ENCODE results near the gene GRIN2A.

GRIN2A gene

GRCh38 chr16:9846362-9847099 lies 335.7 kb downstream of the GRIN2A start:
- DNase-seq: no peak

- DNase-seq: no peak
Observed at GRCh38 chr16:9845661-9846361, 336.4 kb downstream of the GRIN2A start.

GRCh38 chr16:9844361-9844760 lies 337.9 kb downstream of the GRIN2A start:
- no peak for DNase-seq

- DNase-seq: no peak
Observed at GRCh38 chr16:9843424-9844018, 338.7 kb downstream of the GRIN2A start.

- no peak for DNase-seq
Observed at GRCh38 chr16:9840761-9841665, 341.2 kb downstream of the GRIN2A start.

GRCh38 chr16:9837481-9837880 lies 344.7 kb downstream of the GRIN2A start:
- DNase-seq: no peak

GRCh38 chr16:9836118-9836736 lies 346.0 kb downstream of the GRIN2A start:
- DNase-seq: peak; percentile 85

GRCh38 chr16:9827062-9827752 lies 355.0 kb downstream of the GRIN2A start:
- DNase-seq: no peak

GRCh38 chr16:9826656-9827055 lies 355.6 kb downstream of the GRIN2A start:
- DNase-seq: no peak

GRCh38 chr16:9824200-9825068 lies 357.8 kb downstream of the GRIN2A start:
- DNase-seq: no peak

- DNase-seq: no peak
Observed at GRCh38 chr16:9823510-9823909, 358.7 kb downstream of the GRIN2A start.

GRCh38 chr16:9821970-9822369 lies 360.3 kb downstream of the GRIN2A start:
- DNase-seq: no peak

- no peak for DNase-seq
Observed at GRCh38 chr16:9821331-9821730, 360.9 kb downstream of the GRIN2A start.

- peak; percentile 74 for DNase-seq
Observed at GRCh38 chr16:9820476-9821246, 361.6 kb downstream of the GRIN2A start.

GRCh38 chr16:9818702-9819101 lies 363.5 kb downstream of the GRIN2A start:
- no peak for DNase-seq

GRCh38 chr16:9817586-9817985 lies 364.6 kb downstream of the GRIN2A start:
- DNase-seq: peak; percentile 37

GRCh38 chr16:9816644-9817043 lies 365.6 kb downstream of the GRIN2A start:
- DNase-seq: no peak

GRCh38 chr16:9813665-9814064 lies 368.6 kb downstream of the GRIN2A start:
- peak; percentile 73 for DNase-seq

GRCh38 chr16:9808210-9808609 lies 374.0 kb downstream of the GRIN2A start:
- no peak for DNase-seq

GRCh38 chr16:9807302-9807701 lies 374.9 kb downstream of the GRIN2A start:
- no peak for DNase-seq

All from eye (tissue), 1 donor.